ENCODE measurements around the gene AXIN1.
"Not testable (repeated sequence)": the region's sequence is repeated elsewhere in the genome, so short reads cannot be mapped to it uniquely, and the experiment has no call there.

AXIN1 gene

DNA sequence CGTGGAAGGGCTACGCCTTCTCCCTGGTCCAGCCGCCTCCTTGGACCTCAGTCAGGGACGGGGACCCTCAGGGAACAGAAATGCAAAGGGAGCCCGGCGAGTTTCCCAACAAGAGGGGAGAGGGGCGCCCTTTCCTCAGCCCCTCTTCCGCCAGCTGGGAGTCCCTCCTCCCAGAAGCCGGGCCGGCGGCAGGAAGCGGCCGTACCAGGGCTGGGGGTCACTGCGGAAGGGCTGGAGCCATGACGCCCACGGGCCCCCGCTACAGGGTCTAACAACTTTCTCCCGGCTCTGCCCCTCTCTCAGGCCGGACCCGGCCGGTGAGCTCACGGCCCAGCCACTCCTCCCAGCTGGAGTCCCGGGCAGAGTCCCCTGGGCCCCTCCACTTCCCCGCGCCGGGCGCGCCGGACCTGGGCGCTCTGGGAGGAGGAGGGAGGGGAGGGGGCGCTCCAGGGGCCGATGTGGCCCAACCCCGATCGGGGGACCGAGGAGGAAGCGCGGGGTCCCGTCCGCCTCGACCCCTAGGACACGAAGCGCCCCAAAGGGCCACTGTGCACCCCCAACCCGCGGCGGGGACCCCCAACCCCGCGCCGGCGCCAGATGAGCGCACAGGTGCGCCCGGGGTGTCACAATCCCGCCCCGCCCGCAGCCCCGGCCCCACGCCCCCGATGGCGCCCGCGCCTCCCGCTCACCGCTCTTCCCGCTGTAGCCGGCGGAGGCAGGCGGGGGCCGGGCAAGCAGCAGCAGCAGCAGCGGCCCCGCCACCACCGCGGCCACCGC, 28.7 kb upstream of the AXIN1 start:
- DNase-seq (ENCODE audit: low spot score) = no peak

- no peak for DNase-seq (ENCODE audit: low spot score)
Observed at GRCh38 chr16:380762-381011, 28.2 kb upstream of the AXIN1 start.

GRCh38 chr16:379961-380761, 27.6 kb upstream of the AXIN1 start:
- DNase-seq (ENCODE audit: low spot score) = no peak

GRCh38 chr16:379183-379960, 26.8 kb upstream of the AXIN1 start:
- no peak for DNase-seq (ENCODE audit: low spot score)

DNA sequence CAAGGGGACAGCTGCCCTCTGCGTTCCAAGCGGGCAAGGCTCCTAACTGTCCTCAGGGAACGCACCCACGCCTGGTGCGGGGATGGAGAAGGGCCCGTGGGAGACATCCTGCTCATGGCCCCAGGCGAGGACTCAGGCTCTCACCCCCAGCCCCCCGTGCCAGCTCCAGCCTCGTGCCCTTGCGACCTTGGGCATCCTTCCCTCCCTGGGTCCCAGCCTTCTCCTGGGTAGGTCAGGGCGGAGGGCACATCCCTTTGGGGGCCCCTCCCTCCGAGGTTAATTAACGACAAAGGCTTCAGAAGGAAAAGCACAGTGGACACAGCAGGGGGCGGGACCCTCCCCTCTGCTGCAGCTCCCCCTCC, 26.3 kb upstream of the AXIN1 start:
- no peak for DNase-seq (ENCODE audit: low spot score)

DNA sequence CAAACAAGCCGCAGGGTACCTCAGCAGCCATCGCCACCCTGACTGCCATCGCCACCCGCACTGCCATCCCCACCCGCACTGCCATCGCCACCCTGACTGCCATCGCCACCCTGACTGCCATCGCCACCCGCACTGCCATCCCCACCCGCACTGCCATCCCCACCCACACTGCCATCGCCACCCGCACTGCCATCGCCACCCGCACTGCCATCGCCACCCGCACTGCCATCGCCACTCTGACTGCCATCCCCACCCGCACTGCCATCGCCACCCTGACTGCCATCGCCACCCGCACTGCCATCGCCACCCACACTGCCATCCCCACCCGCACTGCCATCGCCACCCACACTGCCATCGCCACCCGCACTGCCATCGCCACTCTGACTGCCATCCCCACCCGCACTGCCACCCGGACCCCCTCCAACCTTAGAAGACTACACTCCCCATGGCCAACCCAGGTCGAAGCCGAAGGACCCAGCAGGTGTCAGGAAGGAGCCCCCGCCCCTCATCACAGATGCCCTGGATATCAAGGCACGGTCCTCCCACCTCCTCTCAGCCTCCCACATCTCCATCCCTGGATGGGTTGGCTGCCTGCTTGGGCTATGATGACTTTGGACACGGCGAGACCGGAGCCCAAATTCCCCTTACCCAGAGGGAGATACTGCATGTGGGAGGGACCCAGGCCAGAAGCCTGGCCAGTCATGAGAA, 25.7 kb upstream of the AXIN1 start:
- not testable (repeated sequence) for DNase-seq (ENCODE audit: low spot score)

GRCh38 chr16:377419-377951, 25.0 kb upstream of the AXIN1 start:
- DNase-seq (ENCODE audit: low spot score) = no peak

DNA sequence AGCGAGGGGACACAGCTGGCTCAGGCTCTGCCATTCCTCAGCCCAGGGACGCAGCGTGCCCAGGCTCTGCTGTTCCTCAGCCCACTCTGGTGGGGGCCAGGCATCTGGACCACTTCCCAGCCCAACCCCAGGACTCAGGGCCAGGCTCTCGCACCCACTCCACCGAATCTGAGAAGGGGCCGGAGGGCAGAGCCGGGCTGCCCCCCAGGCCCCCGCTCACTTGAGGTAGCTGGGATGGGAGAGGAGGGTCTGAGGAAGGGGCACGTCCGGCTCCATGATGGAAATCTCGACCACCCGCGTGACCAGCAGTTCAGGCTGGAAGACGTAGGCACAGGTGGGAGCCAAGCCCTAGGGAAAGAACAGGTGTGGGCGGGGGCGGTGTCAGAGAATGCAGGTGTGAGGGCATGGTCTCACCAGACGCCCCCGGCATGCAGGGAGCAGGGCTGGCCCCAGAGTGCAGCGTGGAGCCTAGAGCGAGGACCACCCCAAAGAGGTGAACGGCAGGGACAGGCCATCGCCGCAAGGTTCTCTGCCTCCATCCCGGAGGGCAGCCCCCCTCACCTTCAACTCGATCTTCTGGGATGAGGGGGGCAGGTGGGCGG, 24.4 kb upstream of the AXIN1 start:
- no peak for DNase-seq (ENCODE audit: low spot score)

- DNase-seq (ENCODE audit: low spot score) = no peak
Observed at GRCh38 chr16:375927-376816, 23.6 kb upstream of the AXIN1 start.

- no peak for DNase-seq (ENCODE audit: low spot score)
Observed at GRCh38 chr16:375212-375611, 22.7 kb upstream of the AXIN1 start.

DNA sequence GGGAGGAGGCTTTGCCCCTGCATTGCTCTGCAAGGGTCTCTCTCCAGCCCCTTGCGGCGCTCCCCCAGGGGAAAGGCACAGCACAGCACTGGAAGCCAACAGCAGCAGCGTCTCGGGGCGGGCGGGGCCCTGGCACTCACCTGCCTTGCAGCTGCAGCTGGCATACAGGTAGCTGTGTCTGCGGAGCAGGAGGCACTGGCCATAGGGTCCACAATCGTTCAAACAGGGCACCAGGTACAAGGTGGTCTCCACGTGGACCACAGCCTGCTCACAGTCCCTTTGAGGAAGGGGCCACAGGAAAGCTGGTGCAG, 22.0 kb upstream of the AXIN1 start:
- no peak for DNase-seq (ENCODE audit: low spot score)

GRCh38 chr16:373848-374615, 21.5 kb upstream of the AXIN1 start:
- DNase-seq (ENCODE audit: low spot score) = no peak

- no peak for DNase-seq (ENCODE audit: low spot score)
Observed at GRCh38 chr16:373020-373598, 20.6 kb upstream of the AXIN1 start.

DNA sequence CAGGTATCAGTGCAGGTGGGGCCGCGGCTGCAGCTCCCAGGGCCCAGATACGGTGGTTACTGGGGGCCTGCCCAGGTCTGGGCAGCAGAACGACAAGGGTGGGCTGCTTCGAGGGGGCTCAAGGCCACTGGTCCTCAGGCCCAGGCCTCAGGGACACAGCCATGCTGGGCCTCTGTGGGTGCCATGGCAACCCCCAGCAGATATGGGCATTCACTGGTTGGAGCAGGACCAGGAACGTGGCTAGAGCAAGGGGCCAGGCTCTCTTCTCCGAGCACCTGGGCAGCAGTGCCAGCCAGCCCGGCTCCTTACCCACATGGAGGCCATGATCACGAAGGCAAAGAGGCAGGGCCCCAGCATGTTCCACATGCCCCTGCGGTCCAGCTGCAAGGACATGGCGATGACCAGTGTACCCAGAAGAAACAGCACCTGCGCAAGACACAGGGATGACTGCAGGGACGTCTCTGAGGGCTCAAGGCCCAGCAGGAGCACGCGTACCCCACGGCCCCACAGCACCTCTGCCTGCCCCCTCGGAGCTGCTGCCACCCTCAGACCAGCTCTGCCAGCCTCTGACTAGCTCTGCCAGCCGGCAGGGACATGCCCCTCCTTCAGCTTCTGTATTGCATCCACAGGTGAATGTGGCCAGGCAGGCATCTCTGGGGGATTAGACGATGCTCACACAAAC, 19.9 kb upstream of the AXIN1 start:
- no peak for DNase-seq (ENCODE audit: low spot score)

DNA sequence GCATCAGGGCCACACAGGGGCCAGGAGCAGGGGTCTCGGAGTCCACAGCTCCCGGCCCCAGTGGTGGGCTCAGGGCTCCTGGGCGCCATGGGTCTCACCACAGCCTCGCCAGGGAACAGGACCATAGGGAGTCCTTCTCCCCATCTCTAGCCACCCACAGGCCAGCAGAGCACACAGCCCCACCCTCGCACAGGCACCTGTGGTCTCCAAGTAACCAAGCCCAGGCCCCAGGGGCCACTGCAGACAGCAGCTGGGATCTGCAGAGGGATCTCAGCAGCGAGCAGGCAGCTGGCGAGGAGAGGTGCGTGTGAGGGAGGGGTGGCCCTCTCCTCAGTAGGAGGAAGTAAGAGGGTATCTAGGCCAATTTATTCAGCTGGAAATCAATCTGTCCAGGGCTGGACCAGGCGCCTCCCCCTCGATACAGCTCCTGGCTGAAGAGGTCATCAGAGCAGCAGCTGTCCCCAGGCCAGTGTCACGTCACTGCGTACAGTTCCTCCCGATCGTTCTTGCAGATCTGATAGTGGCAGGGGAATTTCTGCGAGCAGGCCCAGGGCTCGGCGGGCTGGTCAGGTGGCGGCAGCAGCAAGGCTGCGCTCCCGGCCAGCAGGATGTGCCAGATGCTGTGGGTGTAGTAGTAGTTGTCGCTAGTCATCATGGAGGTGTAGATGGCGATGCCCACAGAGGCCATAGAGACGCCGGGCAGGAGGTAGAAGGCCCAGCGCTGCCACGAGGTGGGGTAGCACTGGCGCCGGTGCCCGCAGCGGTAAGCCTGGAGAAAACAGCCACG, 19.2 kb upstream of the AXIN1 start:
- DNase-seq (ENCODE audit: low spot score) = no peak

DNA sequence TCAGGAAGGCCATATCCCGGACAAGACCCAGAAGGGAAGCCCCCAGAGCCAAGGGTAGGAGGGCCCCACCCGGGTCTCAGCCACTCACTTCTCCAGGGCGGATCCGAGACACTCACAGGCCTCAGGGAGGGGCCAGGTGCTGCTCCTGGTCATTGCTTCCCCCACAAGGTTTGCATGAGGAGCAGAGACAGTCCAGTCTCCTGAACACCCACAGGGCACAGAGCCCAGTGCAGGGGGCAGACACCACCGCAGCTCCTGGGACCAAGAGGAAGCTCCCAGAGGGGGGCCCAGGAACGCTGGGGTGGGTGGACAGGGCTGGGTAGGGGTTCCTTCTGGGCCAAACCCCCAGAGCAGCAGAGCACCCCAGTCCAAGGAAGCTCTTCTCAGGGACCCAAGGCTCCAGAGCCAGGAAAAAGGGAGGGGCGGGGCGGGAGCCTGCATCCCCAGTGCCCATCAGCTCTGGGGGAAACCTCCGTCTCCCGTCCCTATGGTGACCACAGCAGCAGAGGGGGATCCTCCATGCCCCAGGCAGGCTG, 18.5 kb upstream of the AXIN1 start:
- DNase-seq (ENCODE audit: low spot score) = no peak

DNA sequence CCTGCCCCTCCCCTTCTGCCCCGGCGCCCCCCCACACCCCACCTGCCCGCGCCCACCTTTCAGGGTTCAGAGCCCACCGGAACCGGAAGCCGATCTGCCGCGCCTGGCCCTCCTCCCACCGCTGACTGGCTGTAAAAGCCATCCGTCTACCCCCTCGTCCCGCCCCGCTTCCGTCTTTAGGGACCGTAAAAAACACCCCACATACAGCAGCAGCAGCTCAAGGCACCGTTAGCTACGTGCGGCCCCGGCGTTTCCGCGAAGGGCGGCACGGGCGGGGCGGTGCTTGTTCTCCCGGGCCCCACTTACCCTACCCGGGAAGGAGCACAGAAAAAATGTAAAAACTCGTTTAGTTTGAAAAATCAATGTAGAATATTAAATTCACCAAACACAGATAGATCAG, 17.9 kb upstream of the AXIN1 start, which contains the start of gene MRPL28:
Gene MRPL28, minus strand, starts transcription at position 96 of the 400 bp plus-strand sequence. CDS start 320 bp downstream, outside the sequence.
- peak; percentile 94 for DNase-seq (ENCODE audit: low spot score)

GRCh38 chr16:369866-370436, 17.4 kb upstream of the AXIN1 start:
- DNase-seq (ENCODE audit: low spot score) = no peak
